Measurements from ENCODE around the gene MPP2.

DNA sequence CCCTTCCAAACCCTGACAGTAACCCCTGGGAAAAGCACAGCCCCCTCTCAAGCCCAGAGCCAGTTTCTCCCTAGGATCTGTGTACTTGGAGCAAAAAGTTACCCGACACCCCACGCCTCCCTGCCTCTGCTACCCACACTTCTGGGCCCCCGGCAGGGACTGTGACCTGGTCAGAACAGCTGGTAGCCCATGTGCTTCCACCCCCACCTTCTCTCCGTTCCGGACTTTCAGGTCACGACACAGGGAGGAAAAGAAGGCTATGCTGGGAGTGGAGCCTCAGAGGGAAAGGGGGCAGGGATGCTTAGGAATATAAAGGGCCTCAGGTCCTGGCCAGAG, 28.6 kb upstream of the MPP2 start:
- TF ChIP-seq, protein P1, sequence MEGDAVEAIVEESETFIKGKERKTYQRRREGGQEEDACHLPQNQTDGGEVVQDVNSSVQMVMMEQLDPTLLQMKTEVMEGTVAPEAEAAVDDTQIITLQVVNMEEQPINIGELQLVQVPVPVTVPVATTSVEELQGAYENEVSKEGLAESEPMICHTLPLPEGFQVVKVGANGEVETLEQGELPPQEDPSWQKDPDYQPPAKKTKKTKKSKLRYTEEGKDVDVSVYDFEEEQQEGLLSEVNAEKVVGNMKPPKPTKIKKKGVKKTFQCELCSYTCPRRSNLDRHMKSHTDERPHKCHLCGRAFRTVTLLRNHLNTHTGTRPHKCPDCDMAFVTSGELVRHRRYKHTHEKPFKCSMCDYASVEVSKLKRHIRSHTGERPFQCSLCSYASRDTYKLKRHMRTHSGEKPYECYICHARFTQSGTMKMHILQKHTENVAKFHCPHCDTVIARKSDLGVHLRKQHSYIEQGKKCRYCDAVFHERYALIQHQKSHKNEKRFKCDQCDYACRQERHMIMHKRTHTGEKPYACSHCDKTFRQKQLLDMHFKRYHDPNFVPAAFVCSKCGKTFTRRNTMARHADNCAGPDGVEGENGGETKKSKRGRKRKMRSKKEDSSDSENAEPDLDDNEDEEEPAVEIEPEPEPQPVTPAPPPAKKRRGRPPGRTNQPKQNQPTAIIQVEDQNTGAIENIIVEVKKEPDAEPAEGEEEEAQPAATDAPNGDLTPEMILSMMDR (conservative IDR thresholded peaks at IDR 0.05; ENCODE audit: low read depth, low read length) = no peak
- TF ChIP-seq EZH2 (IDR thresholded peaks at IDR 0.05; ENCODE audit: borderline replicate concordance, low read depth, low read length, poor library complexity, severe bottlenecking) = no peak
